Measurements from ENCODE around the gene TBCB. TPM values are rescaled to one million over a fixed set of nuclear protein-coding genes. Genes with fewer than 3 reads are reported as not detected.
A peak's percentile ranks its signal among the peaks of the same experiment; 100 is the strongest.
"Not testable (repeated sequence)": the region's sequence is repeated elsewhere in the genome, so short reads cannot be mapped to it uniquely, and the experiment has no call there.

Gene TBCB
- 100 to 1,000 TPM; 133 to 141 TPM for total RNA-seq
- long read RNA-seq, donor 1, transcript TBCB-201 (6 exons, 1,473 nt), result major isoform, 47 of 53 reads
- long read RNA-seq, donor 1, partial matches to known transcripts, result 0 of 53 reads
- long read RNA-seq, donor 1, other reads (novel, unspliced or antisense), result 3 of 53 reads
- long read RNA-seq, donor 2, transcript TBCB-201 (6 exons, 1,473 nt), result major isoform, 175 of 218 reads
- long read RNA-seq, donor 2, transcript TBCB-208 (5 exons, 776 nt), result minor isoform, 11 of 218 reads
- long read RNA-seq, donor 2, transcript TBCB-205 (6 exons, 875 nt), result minor isoform, 7 of 218 reads
- long read RNA-seq, donor 2, partial matches to known transcripts, result 1 of 218 reads
- long read RNA-seq, donor 2, other reads (novel, unspliced or antisense), result 23 of 218 reads

DNA sequence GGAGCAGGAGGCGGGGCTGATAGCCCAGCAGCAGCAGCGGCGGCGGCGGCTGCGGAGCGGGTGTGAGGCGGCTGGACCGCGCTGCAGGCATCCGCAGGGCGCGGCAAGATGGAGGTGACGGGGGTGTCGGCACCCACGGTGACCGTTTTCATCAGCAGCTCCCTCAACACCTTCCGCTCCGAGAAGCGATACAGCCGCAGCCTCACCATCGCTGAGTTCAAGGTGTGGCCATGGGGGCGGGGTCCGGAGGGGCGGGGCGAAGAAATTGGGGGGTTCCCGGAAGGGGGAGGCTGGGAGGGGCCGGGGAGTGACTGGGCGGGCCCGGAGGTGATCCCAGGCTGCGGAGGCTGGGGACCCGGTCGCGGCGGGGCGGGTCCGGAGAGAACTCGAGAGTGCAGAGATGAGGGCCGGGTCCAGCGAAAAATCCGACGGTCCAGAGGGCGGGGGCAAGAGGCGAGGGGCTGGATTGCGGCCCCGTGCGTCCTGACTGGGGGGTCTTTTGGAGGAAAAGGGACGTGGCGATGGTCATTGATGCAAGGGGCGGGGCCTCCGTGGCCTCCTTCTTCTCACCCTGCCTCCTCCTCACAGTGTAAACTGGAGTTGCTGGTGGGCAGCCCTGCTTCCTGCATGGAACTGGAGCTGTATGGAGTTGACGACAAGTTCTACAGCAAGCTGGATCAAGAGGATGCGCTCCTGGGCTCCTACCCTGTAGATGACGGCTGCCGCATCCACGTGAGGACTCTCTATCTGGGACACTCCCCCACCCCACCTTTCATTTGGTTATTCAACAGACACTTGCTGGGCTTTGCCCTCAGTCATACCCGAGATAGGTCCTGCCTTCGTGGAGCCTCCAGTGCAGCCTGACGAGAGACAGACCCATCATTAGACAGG, at the start of gene TBCB:
TSS of gene TBCB (plus strand) at position 16 of the 891 bp plus-strand sequence. CDS start at position 109, 93 bp downstream.
- intact Hi-C loops (cut with DNase I), result no loop called here
- peak; percentile 94 for DNase-seq (ENCODE audit: low spot score)

GRCh38 chr19:36067681-36068080, 47.6 kb upstream of the TBCB start:
- intact Hi-C loops (cut with DNase I), result no loop called here
- no peak for DNase-seq (ENCODE audit: low spot score)

- intact Hi-C loops (cut with DNase I); DNase-seq (ENCODE audit: low spot score): not testable (repeated sequence)
Observed at GRCh38 chr19:36068810-36069499, 46.3 kb upstream of the TBCB start.

GRCh38 chr19:36072081-36072480, 43.2 kb upstream of the TBCB start:
- intact Hi-C loops (cut with DNase I), result no loop called here
- DNase-seq (ENCODE audit: low spot score), result no peak

DNA sequence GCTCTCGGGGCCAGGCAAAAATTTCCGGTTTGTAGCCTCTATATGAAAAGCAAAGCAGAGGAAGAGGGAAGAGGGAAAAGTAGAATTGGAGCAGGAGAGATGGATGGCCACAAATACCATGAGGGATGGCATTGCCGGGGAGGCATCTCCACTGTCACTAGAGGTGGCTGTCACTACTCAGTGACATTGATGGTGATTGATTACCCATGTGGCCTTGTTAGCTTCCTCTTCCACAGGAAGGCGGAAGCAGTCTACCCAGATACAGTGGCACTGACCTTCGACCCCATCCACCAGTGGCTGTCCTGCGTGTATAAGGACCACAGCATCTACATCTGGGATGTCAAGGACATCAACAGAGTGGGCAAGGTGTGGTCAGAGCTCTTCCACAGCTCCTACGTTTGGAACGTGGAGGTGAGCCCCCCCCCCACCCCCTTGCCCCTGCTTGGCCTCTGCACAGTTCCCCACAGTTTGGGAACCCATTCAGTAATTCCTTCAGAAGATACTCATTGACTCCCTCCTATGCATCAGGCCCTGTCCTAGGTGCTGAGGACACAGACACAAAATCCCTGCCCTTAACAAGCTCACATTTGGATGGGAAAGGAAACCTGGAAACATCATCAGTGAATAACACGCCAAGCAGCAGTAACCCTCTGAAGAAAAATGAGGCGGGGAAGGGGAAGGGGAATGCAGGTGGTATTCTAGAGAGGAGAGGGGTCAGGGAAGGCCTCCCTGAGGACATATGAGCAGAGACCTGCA, 42.0 kb upstream of the TBCB start:
- intact Hi-C loops (cut with DNase I), result no loop called here
- DNase-seq (ENCODE audit: low spot score), result no peak

DNA sequence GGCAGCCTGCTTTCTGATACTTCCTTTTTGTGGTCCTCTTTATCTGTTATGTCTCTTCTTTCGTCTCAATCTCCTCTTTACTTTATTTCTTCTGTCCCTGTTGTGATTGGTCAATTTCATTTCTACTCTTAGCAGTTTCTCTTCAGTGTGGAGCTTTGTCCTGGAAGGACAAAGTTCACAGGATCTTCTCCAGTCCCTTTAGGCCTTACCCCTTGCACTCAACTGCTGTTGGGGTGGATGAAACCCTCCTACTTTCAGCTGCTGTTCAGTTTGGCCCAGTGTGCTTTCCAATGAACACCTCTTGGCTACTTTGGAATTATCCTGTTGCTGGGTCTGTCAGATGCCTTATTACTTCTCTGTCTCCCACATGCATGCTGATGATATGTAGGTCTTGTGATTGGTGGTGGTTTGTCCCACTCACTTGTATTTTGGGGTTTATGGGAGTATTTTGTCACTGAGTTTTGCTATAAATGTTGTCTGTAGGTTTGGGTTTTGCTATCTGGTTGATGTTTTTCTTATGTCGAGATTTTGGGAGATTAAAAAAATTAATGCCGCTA, 35.8 kb upstream of the TBCB start:
- intact Hi-C loops (cut with DNase I), result no loop called here
- no peak for DNase-seq (ENCODE audit: low spot score)

DNA sequence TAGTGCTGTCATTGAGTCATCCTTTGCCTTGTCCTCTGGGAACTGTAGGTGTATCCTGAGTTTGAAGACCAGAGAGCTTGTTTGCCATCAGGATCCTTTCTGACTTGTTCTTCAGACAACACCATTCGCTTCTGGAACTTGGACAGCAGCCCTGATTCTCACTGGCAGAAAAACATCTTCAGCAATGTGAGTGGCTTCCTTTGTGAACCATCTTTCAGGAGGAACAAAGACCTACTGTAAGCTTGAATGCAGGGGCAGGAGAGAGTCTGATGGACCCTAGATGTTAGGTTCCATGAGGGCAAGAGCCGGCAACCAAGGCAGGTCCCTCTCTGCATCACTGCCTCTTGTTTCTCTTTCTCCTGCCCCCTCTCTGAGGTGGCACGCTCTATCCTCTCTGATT, 33.9 kb upstream of the TBCB start:
- intact Hi-C loops (cut with DNase I), result no loop called here
- DNase-seq (ENCODE audit: low spot score), result no peak

DNA sequence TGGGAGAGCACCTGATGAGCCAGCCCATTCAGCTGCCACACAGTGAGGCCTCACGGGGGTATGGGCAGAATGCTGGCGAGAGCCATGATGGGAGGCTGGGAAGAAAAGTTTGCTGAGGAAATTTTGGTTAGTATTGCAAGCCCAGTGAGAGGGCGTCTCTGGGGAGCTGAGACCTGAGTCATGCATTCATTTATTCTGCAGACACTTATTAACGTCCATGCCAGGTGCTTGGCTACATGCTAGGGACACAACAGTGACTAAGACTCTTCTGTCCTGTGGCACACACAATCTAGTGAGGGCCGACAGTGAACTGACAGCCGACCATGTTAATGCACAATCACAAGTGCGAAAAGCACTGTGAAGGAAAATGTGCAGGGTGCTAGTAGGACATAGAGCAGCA, 33.4 kb upstream of the TBCB start:
- no peak for DNase-seq (ENCODE audit: low spot score)
- intact Hi-C loops (cut with DNase I), result no loop called here

DNA sequence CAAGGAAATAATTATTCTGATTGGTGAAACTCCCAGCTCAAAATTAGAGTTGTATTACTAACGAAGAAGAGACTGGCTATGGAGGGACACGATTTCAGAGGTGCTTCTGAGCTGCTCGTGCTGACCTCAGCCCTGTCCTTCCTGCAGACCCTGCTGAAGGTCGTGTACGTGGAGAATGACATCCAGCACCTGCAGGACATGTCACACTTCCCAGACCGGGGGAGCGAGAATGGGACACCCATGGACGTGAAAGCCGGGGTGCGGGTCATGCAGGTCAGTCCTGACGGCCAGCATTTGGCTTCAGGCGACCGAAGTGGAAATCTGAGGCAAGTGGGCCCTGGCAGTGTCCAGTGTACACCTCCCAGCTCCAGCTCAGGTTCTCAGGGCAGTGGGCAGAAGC, 32.4 kb upstream of the TBCB start:
- intact Hi-C loops (cut with DNase I), result no loop called here
- DNase-seq (ENCODE audit: low spot score), result no peak

DNA sequence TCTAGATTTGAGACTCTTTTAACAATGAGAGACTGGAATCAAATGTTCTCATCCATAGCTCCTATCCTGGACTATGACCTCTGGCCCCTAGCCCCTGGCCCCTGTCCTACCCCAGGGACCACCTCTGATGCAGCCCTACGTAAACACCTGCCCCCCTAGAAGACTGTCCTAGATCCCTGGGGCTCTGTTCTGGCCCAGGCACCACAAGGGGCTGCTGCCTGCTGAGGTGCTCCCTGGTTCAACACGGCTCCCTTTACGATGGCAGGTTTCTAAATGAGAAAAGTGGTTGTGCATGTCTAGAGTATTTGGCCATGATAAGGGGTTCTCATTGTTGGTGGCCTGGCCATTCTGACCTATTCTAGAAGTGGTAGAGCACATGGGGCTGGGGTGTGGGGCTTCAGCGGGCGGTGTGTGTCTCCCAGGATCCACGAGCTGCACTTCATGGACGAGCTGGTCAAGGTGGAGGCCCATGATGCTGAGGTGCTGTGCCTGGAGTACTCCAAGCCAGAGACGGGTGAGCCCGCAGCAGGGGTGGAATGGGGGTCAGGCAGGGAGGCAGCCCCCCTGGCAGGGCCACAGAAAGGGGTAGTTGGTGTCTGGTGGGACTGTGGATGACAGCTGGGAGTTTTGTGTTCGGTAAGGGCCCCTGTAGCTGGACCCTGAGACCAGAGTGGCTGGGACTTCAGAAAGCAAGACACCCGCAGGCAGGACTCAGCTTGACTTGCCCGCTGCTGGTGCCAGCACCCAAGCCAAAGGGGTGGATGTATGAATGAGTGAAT, 30.8 kb upstream of the TBCB start:
- DNase-seq (ENCODE audit: low spot score), result no peak
- intact Hi-C loops (cut with DNase I), result no loop called here

DNA sequence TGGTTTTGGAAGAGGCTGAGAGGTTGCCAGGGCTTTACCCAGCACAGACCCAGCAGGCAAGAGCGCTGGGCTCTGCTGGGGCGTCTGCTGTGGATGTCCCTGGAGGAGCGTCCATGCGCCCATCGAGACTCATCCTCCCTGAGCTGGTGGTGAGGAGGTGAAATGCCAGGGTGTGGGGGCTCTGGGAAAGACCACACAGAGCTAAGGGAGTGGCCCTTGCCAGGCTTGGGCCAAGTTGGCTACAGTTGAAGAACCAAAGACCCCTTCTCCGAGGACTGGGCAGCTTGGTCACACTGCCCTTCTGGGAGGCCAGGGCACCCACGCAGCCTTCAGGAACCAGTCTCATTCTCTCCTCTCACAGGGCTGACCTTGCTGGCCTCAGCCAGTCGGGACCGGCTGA, 28.9 kb upstream of the TBCB start:
- intact Hi-C loops (cut with DNase I), result no loop called here
- DNase-seq (ENCODE audit: low spot score), result no peak

GRCh38 chr19:36089847-36090246, 25.4 kb upstream of the TBCB start:
- intact Hi-C loops (cut with DNase I), result loop anchor here in 1 of 2 donors (2.0 kb wide), 1 partner anchor 67 kb away; no protein-coding TSS in a partner anchor
- no peak for DNase-seq (ENCODE audit: low spot score)

- intact Hi-C loops (cut with DNase I), result loop anchor here in 1 of 2 donors (2.0 kb wide), 1 partner anchor 66 kb away; no protein-coding TSS in a partner anchor
- no peak for DNase-seq (ENCODE audit: low spot score)
Observed at GRCh38 chr19:36090910-36091695, 24.2 kb upstream of the TBCB start.

GRCh38 chr19:36092566-36092965, 22.7 kb upstream of the TBCB start:
- no peak for DNase-seq (ENCODE audit: low spot score)
- intact Hi-C loops (cut with DNase I), result no loop called here

GRCh38 chr19:36093146-36093662, 22.1 kb upstream of the TBCB start:
- DNase-seq (ENCODE audit: low spot score), result no peak

GRCh38 chr19:36093687-36094086, 21.6 kb upstream of the TBCB start:
- intact Hi-C loops (cut with DNase I), result no loop called here
- DNase-seq (ENCODE audit: low spot score), result no peak

More at GRCh38 chr19:36093146-36093662, 22.1 kb upstream of the TBCB start:
- intact Hi-C loops (cut with DNase I), result no loop called here

DNA sequence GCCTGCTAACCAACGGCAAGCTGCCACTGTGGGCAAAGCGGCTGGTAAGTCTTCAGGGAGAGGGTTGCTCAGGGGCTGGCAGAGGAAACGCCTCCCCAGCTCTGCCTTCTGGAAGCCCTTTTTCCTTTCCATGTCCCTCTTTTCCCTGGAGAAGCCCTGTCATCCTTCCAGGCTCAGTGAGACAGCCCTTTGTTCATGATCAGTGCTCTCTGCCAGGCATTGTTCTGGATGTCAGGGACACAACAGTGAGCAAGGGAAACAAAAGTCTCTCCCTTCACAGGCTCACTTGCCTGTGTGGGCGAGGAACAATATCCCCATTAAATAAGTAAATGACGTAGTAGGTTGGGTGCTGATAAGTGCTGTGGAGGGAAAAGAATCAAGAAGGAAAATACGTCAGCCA, 18.2 kb upstream of the TBCB start:
- DNase-seq (ENCODE audit: low spot score), result no peak
- intact Hi-C loops (cut with DNase I), result no loop called here
